Measurements from ENCODE around the gene SLIT3. TPM values are rescaled to one million over a fixed set of nuclear protein-coding genes. Genes with fewer than 3 reads are reported as not detected.

SLIT3 gene
- total and polyA plus RNA-seq, 8 donors = 1.2 to 24.5 (median 8.6) TPM

DNA sequence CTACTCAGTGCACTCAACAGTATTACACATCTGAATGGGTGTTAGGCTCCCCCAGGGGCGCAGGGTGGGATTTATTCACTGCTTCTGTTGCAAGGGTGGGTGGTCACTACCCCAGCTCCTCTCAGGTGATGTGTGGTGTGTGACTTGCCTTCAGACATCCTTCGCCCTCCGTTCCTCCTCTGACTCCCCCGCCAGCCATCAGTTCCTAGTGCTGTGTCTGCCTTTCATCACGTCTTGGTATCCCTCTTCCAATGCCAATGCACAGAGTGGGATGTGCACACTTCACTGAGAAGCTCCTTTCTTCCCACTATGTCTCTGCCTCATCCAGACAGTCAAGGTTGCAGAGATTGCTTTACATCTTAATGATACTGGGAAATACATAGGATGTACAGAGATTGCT, 79.4 kb downstream of the SLIT3 start:
- H3K4me1 ChIP-seq = peaks cover 0 to 30% (median 20%) of the 10 kb centered on the region in 4 donors
- H3K27me3 ChIP-seq = no peaks in the 10 kb centered on the region
- TF ChIP-seq EP300 (IDR thresholded peaks at IDR 0.05) (no peak), POLR2AphosphoS5 (IDR thresholded peaks at IDR 0.05) (no peak), CTCF (IDR thresholded peaks at IDR 0.05) (no peak), POLR2A (IDR thresholded peaks at IDR 0.05) (no peak)
- DNase-seq = no peak
- intact Hi-C loops (cut with DNase I; ENCODE audit: low total_unique reads) = no loop called here
- no peaks in the 10 kb centered on the region for H3K9me3 ChIP-seq
- WGBS, 5 donors = 91 to 93% (median 92%) methylated on average over 5 of the region's 5 CpGs
- H3K36me3 ChIP-seq = no peaks in the 10 kb centered on the region
- H3K27ac ChIP-seq = no peak overlapping the region
- no peak overlapping the region for H3K4me3 ChIP-seq

DNA sequence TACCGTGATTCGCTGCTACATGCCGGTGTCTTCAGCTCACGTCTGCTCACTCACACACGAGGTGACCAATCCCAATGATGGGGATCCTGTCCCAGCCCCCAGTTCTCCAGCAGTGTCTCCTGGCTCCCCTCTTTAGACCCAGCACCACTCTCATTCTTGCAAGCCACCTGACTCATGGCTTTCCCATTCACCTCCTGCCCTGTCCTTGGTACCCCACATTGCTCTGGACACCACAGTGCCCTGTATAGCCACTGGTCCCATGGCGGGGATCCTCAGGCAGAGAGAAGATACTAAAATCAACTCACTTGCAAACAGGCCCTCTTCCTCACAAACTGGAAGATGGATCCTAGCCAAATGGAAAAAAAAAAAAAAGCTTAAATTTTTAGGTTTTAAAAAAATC, 81.0 kb downstream of the SLIT3 start:
- Histone ChIP-seq H3K27me3 (no peaks in the 10 kb centered on the region), H3K27ac (no peak overlapping the region), H3K4me3 (no peak overlapping the region), H3K4me1 (peaks cover 0 to 30% (median 20%) of the 10 kb centered on the region in 4 donors), H3K9me3 (no peaks in the 10 kb centered on the region), H3K36me3 (no peaks in the 10 kb centered on the region)
- WGBS, 5 donors = 90 to 98% (median 96%) methylated on average over 6 of the region's 6 CpGs
- intact Hi-C loops (cut with DNase I; ENCODE audit: low total_unique reads) = no loop called here
- no peak for DNase-seq
- no peak for TF ChIP-seq POLR2A (IDR thresholded peaks at IDR 0.05)
- TF ChIP-seq POLR2AphosphoS5 (IDR thresholded peaks at IDR 0.05) = no peak
- no peak for TF ChIP-seq EP300 (IDR thresholded peaks at IDR 0.05)
- no peak for TF ChIP-seq CTCF (IDR thresholded peaks at IDR 0.05)

DNA sequence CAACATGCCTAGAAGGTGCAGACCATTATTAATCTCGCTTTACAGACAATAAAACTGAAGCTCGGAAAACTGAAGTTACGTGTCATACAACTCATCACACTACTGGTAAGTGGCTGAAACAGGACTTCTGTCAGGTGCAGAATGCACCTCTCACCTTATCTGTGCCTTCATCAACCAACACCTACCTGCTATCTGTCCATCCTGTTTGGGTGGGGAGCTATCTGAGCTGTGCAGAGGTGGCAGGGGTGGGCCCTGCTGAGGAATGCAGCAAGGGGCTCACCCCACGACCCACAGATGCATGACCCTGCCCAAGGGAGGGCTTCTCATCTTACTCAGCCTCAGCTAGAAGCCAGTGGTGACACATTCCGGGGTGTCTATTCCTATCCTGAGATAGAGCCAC, 81.6 kb downstream of the SLIT3 start:
- no peak overlapping the region for H3K4me3 ChIP-seq
- intact Hi-C loops (cut with DNase I; ENCODE audit: low total_unique reads) = no loop called here
- H3K27me3 ChIP-seq = no peaks in the 10 kb centered on the region
- H3K36me3 ChIP-seq = no peaks in the 10 kb centered on the region
- WGBS, 5 donors = 54 to 81% (median 64%) methylated on average over 5 of the region's 5 CpGs
- no peaks in the 10 kb centered on the region for H3K9me3 ChIP-seq
- no peak for DNase-seq
- no peak overlapping the region for H3K27ac ChIP-seq
- peaks cover 0 to 30% (median 20%) of the 10 kb centered on the region in 4 donors for H3K4me1 ChIP-seq
- TF ChIP-seq POLR2A (IDR thresholded peaks at IDR 0.05) (no peak), CTCF (IDR thresholded peaks at IDR 0.05) (no peak), EP300 (IDR thresholded peaks at IDR 0.05) (no peak)

DNA sequence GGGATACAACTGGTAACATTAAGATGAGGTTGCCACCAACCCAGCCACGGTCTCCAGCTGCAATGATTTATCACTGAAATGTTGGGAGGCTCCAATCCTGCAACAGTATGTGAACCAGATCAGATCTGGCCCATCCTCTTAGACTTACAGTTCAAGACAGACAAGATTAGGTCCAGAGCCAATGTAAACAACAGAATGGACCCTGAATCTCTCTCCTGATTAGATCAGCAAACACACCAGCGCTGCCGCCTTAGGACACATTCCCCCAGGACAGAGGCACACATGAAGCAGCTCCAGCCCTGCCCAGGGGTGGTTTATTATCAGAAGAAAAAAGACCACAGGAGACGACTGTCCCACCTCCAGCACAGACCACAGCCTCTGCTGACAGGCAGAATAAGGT, 82.1 kb downstream of the SLIT3 start:
- Histone ChIP-seq H3K36me3 (no peaks in the 10 kb centered on the region), H3K27me3 (no peaks in the 10 kb centered on the region), H3K4me1 (peaks cover 0 to 28% (median 20%) of the 10 kb centered on the region in 4 donors), H3K27ac (no peak overlapping the region), H3K9me3 (no peaks in the 10 kb centered on the region), H3K4me3 (no peak overlapping the region)
- intact Hi-C loops (cut with DNase I; ENCODE audit: low total_unique reads) = no loop called here
- TF ChIP-seq POLR2A (IDR thresholded peaks at IDR 0.05) = no peak
- TF ChIP-seq EP300 (IDR thresholded peaks at IDR 0.05) = no peak
- no peak for TF ChIP-seq CTCF (IDR thresholded peaks at IDR 0.05)
- TF ChIP-seq POLR2AphosphoS5 (IDR thresholded peaks at IDR 0.05) = no peak
- WGBS, 5 donors = 14 to 26% (median 19%) methylated on average over 4 of the region's 4 CpGs
- DNase-seq = no peak

Measured in stomach (tissue), 9 donors.